HG03457 (cell line): Measurements from ENCODE around the gene PYY.
"Not testable (repeated sequence)": the region's sequence is repeated elsewhere in the genome, so short reads cannot be mapped to it uniquely, and the experiment has no call there.

Experiments
- ATAC-seq: cut with Tn5 transposase; IDR thresholded peaks from one replicate; pipeline ENCODE4 v1.9.1; 2021; ENCODE audit warnings: moderate number of reproducible peaks; ENCODE audit not compliant: unreplicated experiment

The PYY gene

GRCh38 chr17:43949781-43950180 lies 4.0 kb downstream of the PYY start:
- no peak for ATAC-seq

- ATAC-seq, result no peak
Measured at GRCh38 chr17:43946781-43947180, 7.0 kb downstream of the PYY start.

- no peak for ATAC-seq
Measured at GRCh38 chr17:43945074-43945829, 8.5 kb downstream of the PYY start.

- ATAC-seq, result no peak
Measured at GRCh38 chr17:43942051-43942685, 11.6 kb downstream of the PYY start, which contains the start of gene PPY. Gene PPY, minus strand, starts transcription at chr17:43942476. Its CDS starts 822 bp downstream, at chr17:43941654.

- ATAC-seq, result no peak
Measured at GRCh38 chr17:43940630-43941029, 13.1 kb downstream of the PYY start.

GRCh38 chr17:43939886-43940285 lies 13.9 kb downstream of the PYY start:
- no peak for ATAC-seq

GRCh38 chr17:43939452-43939851 lies 14.3 kb downstream of the PYY start:
- ATAC-seq, result not testable (repeated sequence)

- no peak for ATAC-seq
Measured at GRCh38 chr17:43938838-43939182, 14.9 kb downstream of the PYY start.

- no peak for ATAC-seq
Measured at GRCh38 chr17:43936434-43936833, 17.3 kb downstream of the PYY start.

- ATAC-seq, result no peak
Measured at GRCh38 chr17:43935926-43936261, 17.8 kb downstream of the PYY start.

- no peak for ATAC-seq
Measured at GRCh38 chr17:43935204-43935925, 18.4 kb downstream of the PYY start.

- no peak for ATAC-seq
Measured at GRCh38 chr17:43932923-43933322, 20.8 kb downstream of the PYY start.

- no peak for ATAC-seq
Measured at GRCh38 chr17:43932357-43932756, 21.4 kb downstream of the PYY start.

- no peak for ATAC-seq
Measured at GRCh38 chr17:43931062-43931571, 22.6 kb downstream of the PYY start.

- no peak for ATAC-seq
Measured at GRCh38 chr17:43928609-43929008, 25.1 kb downstream of the PYY start.

GRCh38 chr17:43927929-43928328 lies 25.8 kb downstream of the PYY start:
- not testable (repeated sequence) for ATAC-seq

- ATAC-seq, result no peak
Measured at GRCh38 chr17:43927060-43927864, 26.5 kb downstream of the PYY start.

GRCh38 chr17:43924558-43924957 lies 29.2 kb downstream of the PYY start:
- no peak for ATAC-seq

- ATAC-seq, result no peak
Measured at GRCh38 chr17:43920500-43921095, 33.1 kb downstream of the PYY start.

GRCh38 chr17:43918026-43918389 lies 35.7 kb downstream of the PYY start:
- no peak for ATAC-seq
